ENCODE measurements around the gene MCC.

The MCC gene

DNA sequence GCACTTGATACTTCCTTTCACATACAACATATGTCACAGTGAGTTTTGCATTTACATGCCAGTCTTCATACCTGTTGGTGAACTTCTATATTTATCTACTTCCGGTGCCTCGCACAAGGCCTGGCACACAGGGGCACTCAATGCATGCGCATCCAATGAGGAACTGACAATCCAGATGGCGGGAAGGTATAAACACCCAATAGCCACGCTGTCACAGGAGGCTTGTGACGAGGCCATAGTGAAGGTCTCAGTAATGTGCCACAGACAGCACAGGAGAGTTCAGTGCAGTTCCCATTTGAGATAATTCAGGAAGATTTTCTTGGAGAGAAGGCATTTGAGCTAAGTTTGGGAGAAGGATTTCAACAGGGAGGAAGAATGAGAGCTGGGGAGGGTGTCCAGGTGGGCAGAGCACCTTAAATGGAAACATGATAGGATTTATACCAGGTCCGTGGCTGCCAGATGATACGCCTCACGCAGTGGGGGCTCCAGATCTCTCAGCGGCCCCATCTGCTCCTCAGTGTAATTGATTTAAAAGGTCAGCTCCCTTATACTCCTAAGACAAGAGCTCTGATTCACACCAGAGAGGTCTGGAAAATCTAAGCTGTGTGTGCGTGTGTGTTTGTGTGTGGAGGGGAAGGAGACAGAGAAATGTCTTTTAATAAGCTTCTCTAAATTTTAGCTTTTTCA, 305.5 kb downstream of the MCC start:
- POLR2A ChIA-PET, result no interaction called here

DNA sequence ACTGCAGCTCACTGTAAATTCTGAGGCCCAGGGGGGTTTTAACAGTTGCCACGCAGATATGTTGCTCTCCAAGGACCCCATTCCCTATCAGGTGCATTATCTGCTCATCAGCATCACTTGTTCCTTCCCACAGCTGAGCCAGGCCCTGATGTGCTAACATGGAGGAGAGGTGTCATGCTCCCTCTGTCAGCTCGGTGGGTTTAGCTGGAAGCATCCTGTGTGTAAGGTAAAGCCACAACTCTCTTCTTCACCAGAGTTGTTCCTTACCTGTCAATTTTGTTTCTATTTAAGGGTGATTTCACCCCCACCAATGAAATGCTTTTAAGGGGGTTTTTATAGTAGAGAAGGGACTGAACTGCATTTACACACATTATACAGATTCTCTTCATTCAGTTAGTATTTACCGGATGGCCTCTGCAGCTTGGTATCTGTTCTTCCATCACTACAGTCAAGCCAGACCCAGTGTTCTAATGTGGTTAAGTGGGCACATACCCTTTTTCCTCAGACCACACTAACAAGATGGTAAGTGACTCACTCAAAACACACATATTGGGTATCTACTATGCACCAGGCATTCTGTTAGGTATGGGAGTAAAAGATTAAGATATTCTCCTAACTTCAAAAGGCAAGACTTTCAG, 306.3 kb downstream of the MCC start:
- Histone ChIP-seq H3K4me3 (ENCODE audit: low read depth, low read length) (no peak overlapping the region), H3K4me1 (ENCODE audit: control insufficient read depth, insufficient read depth, low read length) (peaks cover 28% of the 10 kb centered on the region), H3K36me3 (ENCODE audit: control insufficient read depth in 2 of 2, insufficient read depth in 1 of 2, low read length in 2 of 2) (no peaks in the 10 kb centered on the region), H3K27ac (ENCODE audit: extremely low read depth, low read depth, low read length) (no peak overlapping the region), H3K9me3 (ENCODE audit: control insufficient read depth, insufficient read depth, low read depth, low read length) (no peaks in the 10 kb centered on the region)
- TF ChIP-seq, protein P1, sequence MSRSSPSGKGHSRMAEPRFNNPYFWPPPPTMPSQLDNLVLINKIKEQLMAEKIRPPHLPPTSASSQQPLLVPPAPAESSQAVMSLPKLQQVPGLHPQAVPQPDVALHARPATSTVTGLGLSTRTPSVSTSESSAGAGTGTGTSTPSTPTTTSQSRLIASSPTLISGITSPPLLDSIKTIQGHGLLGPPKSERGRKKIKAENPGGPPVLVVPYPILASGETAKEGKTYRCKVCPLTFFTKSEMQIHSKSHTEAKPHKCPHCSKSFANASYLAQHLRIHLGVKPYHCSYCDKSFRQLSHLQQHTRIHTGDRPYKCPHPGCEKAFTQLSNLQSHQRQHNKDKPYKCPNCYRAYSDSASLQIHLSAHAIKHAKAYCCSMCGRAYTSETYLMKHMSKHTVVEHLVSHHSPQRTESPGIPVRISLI (tag by site-specific recombination; IDR thresholded peaks at IDR 0.05), result no peak
- TF ChIP-seq SALL2 (tag by site-specific recombination; IDR thresholded peaks at IDR 0.05; ENCODE audit: borderline replicate concordance) (no peak), KLF10 (tag by site-specific recombination; IDR thresholded peaks at IDR 0.05) (no peak), ZBTB20 (tag by site-specific recombination; IDR thresholded peaks at IDR 0.05) (no peak)
- ChIA-PET CTCF (no interaction called here), POLR2A (interaction anchor here (1.2 kb wide), 1 partner anchor 12 kb away, joined by 3 read pairs; no protein-coding TSS in a partner anchor)

More for the DNA sequence above, 305.5 kb downstream of the MCC start:
- no peaks in the 10 kb centered on the region for H3K36me3 ChIP-seq (ENCODE audit: control insufficient read depth in 2 of 2, insufficient read depth in 1 of 2, low read length in 2 of 2)
- H3K9me3 ChIP-seq (ENCODE audit: control insufficient read depth, insufficient read depth, low read depth, low read length), result no peaks in the 10 kb centered on the region
- no peak overlapping the region for H3K27ac ChIP-seq (ENCODE audit: extremely low read depth, low read depth, low read length)
- TF ChIP-seq ZFP69B (tag by site-specific recombination; IDR thresholded peaks at IDR 0.05) (no peak), TCF7L2 (IDR thresholded peaks at IDR 0.05; ENCODE audit: borderline replicate concordance, low read depth, low read length) (no peak), ZNF548 (tag by site-specific recombination; IDR thresholded peaks at IDR 0.05) (no peak), GFI1B (tag by site-specific recombination; IDR thresholded peaks at IDR 0.05) (no peak), ZNF223 (tag by site-specific recombination; IDR thresholded peaks at IDR 0.05) (no peak), ZNF658 (tag by site-specific recombination; IDR thresholded peaks at IDR 0.05) (no peak), ZNF19 (tag by site-specific recombination; IDR thresholded peaks at IDR 0.05; ENCODE audit: low read depth) (no peak), ZNF335 (tag by site-specific recombination; conservative IDR thresholded peaks at IDR 0.05) (no peak), ZNF416 (tag by site-specific recombination; IDR thresholded peaks at IDR 0.05) (no peak), ZSCAN23 (tag by site-specific recombination; IDR thresholded peaks at IDR 0.05) (no peak), GLIS2 (tag by site-specific recombination; IDR thresholded peaks at IDR 0.05) (no peak), SETDB1 (IDR thresholded peaks at IDR 0.05; ENCODE audit: insufficient read length, low read length) (no peak), ZNF354C (tag by site-specific recombination; IDR thresholded peaks at IDR 0.05; ENCODE audit: borderline replicate concordance, low read depth) (no peak), REPIN1 (tag by site-specific recombination; IDR thresholded peaks at IDR 0.05; ENCODE audit: low read depth) (no peak), YY2 (tag by site-specific recombination; IDR thresholded peaks at IDR 0.05) (no peak), ZNF621 (tag by site-specific recombination; IDR thresholded peaks at IDR 0.05) (no peak)
- TF ChIP-seq, protein P2, sequence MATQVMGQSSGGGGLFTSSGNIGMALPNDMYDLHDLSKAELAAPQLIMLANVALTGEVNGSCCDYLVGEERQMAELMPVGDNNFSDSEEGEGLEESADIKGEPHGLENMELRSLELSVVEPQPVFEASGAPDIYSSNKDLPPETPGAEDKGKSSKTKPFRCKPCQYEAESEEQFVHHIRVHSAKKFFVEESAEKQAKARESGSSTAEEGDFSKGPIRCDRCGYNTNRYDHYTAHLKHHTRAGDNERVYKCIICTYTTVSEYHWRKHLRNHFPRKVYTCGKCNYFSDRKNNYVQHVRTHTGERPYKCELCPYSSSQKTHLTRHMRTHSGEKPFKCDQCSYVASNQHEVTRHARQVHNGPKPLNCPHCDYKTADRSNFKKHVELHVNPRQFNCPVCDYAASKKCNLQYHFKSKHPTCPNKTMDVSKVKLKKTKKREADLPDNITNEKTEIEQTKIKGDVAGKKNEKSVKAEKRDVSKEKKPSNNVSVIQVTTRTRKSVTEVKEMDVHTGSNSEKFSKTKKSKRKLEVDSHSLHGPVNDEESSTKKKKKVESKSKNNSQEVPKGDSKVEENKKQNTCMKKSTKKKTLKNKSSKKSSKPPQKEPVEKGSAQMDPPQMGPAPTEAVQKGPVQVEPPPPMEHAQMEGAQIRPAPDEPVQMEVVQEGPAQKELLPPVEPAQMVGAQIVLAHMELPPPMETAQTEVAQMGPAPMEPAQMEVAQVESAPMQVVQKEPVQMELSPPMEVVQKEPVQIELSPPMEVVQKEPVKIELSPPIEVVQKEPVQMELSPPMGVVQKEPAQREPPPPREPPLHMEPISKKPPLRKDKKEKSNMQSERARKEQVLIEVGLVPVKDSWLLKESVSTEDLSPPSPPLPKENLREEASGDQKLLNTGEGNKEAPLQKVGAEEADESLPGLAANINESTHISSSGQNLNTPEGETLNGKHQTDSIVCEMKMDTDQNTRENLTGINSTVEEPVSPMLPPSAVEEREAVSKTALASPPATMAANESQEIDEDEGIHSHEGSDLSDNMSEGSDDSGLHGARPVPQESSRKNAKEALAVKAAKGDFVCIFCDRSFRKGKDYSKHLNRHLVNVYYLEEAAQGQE (tag by site-specific recombination; IDR thresholded peaks at IDR 0.05), result no peak
- TF ChIP-seq, protein P3, sequence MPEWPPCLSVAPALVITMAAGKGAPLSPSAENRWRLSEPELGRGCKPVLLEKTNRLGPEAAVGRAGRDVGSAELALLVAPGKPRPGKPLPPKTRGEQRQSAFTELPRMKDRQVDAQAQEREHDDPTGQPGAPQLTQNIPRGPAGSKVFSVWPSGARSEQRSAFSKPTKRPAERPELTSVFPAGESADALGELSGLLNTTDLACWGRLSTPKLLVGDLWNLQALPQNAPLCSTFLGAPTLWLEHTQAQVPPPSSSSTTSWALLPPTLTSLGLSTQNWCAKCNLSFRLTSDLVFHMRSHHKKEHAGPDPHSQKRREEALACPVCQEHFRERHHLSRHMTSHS (tag by site-specific recombination; IDR thresholded peaks at IDR 0.05), result no peak
- TF ChIP-seq, protein P4, sequence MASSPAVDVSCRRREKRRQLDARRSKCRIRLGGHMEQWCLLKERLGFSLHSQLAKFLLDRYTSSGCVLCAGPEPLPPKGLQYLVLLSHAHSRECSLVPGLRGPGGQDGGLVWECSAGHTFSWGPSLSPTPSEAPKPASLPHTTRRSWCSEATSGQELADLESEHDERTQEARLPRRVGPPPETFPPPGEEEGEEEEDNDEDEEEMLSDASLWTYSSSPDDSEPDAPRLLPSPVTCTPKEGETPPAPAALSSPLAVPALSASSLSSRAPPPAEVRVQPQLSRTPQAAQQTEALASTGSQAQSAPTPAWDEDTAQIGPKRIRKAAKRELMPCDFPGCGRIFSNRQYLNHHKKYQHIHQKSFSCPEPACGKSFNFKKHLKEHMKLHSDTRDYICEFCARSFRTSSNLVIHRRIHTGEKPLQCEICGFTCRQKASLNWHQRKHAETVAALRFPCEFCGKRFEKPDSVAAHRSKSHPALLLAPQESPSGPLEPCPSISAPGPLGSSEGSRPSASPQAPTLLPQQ (tag by site-specific recombination; IDR thresholded peaks at IDR 0.05), result no peak
- peaks cover 28% of the 10 kb centered on the region for H3K4me1 ChIP-seq (ENCODE audit: control insufficient read depth, insufficient read depth, low read length)
- no peak overlapping the region for H3K4me3 ChIP-seq (ENCODE audit: low read depth, low read length)
- CTCF ChIA-PET, result no interaction called here
